HCT116 (cell line): ENCODE measurements around the gene BSCL2. TPM values are rescaled to one million over a fixed set of nuclear protein-coding genes. Genes with fewer than 3 reads are reported as not detected.
"Not testable (repeated sequence)": the region's sequence is repeated elsewhere in the genome, so short reads cannot be mapped to it uniquely, and the experiment has no call there.

ENCODE experiments used
- ATAC-seq: fragments of 200-7000 bp; cut with Tn5 transposase; 2 replicates; pipeline ENCODE4 v1.9.1; 2020; ENCODE audit warnings: mild to moderate bottlenecking, moderate library complexity
- BruUV-seq: library from RNA; stranded (reverse); fragments of 400-500 nt; replicated peaks from 2 replicates; lab custom pipeline; 2021; lab: Mats Ljungman, UMichigan
- CTCF ChIA-PET: fragments of 300-600 bp; sonication (Branson Sonifier 250); formaldehyde crosslinking; loops from one replicate; lab custom pipeline; 2021; ENCODE audit warnings: antibody characterized with exemption; lab: Charles Lee
- POLR2A ChIA-PET: fragments of 300-600, 350-600 bp; sonication (Branson Sonifier 250); formaldehyde crosslinking; loops from one replicate; lab custom pipeline; 2021; ENCODE audit warnings: antibody characterized with exemption; lab: Charles Lee
- RAD21 ChIA-PET, 2 experiments: fragments of 300-600 bp; sonication (Branson Sonifier 250); formaldehyde crosslinking; loops; one replicate each; lab custom pipeline; 2023; ENCODE audit warnings: low total read pairs in 2 of 2; ENCODE audit not compliant: uncharacterized antibody in 2 of 2, unreplicated experiment in 2 of 2, low non-redundant PET in 1 of 2; lab: Charles Lee
- DNase-seq: peaks from one replicate; pipeline ENCODE4 v3.0.0-alpha.2; 2010; ENCODE audit warnings: low read depth, low spot score
- H2AFZ ChIP-seq: fragments of 200-600 bp; shearing (Covaris generic), sonication (generic); 2 replicates; pipeline ENCODE4 v1.6.1; 2017; ENCODE audit warnings: low read depth, mixed run types, mixed read lengths, antibody characterized with exemption, low read length; ENCODE audit not compliant: poor library complexity, severe bottlenecking
- H3K27ac ChIP-seq: 2 replicates; pipeline ENCODE4 v1.5.1; 2012; ENCODE audit warnings: low read depth, low read length
- H3K27me3 ChIP-seq: fragments of 200-600 bp; sonication (generic); 2 replicates; pipeline ENCODE4 v1.6.1; 2016; ENCODE audit warnings: mixed run types, low read length, mixed read lengths; ENCODE audit not compliant: insufficient read depth
- H3K36me3 ChIP-seq, 2 experiments: fragments of 200-500 bp in 1 of 2; fragments of 200-600 bp in 1 of 2; sonication (Bioruptor generic) in 1 of 2; sonication (generic) in 1 of 2; 2 replicates each; pipeline versions ENCODE4 v1.5.1 to v1.6.1; 2014 to 2016; ENCODE audit warnings: low read length in 2 of 2, inconsistent platforms in 1 of 2, mixed read lengths in 1 of 2, mixed run types in 1 of 2; ENCODE audit not compliant: insufficient read depth in 2 of 2, control insufficient read depth in 1 of 2
- H3K4me1 ChIP-seq, 2 experiments: fragments of 200-600 bp in 1 of 2; sonication (generic) in 1 of 2; 2 replicates each; pipeline versions ENCODE4 v1.5.1 to v1.6.1; 2012 to 2017; ENCODE audit warnings: low read length in 2 of 2, inconsistent platforms in 1 of 2, mild to moderate bottlenecking in 1 of 2, mixed read lengths in 1 of 2, mixed run types in 1 of 2, moderate library complexity in 1 of 2; ENCODE audit not compliant: insufficient read depth in 2 of 2, control insufficient read depth in 1 of 2
- H3K4me2 ChIP-seq: fragments of 200-600 bp; sonication (generic); 2 replicates; pipeline ENCODE4 v1.6.1; 2017; ENCODE audit warnings: mixed run types, low read length, mixed read lengths
- H3K4me3 ChIP-seq, 2 experiments: fragments of 200-600 bp in 1 of 2; sonication (generic) in 1 of 2; replicated peaks in 1 of 2; 2 replicates each; pipeline ENCODE4 v1.5.1; 2011 to 2016; ENCODE audit warnings: low read length in 2 of 2, control low read depth in 1 of 2, low read depth in 1 of 2, mild to moderate bottlenecking in 1 of 2, mixed read lengths in 1 of 2, mixed run types in 1 of 2
- H3K79me2 ChIP-seq: fragments of 200-600 bp; sonication (generic); 2 replicates; pipeline ENCODE4 v1.6.1; 2017; ENCODE audit warnings: mild to moderate bottlenecking, mixed run types, low read length, moderate library complexity, mixed read lengths; ENCODE audit not compliant: insufficient read depth
- H3K9ac ChIP-seq: fragments of 200-600 bp; sonication (generic); 2 replicates; pipeline ENCODE4 v1.6.1; 2016; ENCODE audit warnings: low read length, mixed read lengths
- H3K9me2 ChIP-seq: fragments of 200-600 bp; sonication (generic), shearing (Covaris generic); 2 replicates; pipeline ENCODE4 v1.6.1; 2017; ENCODE audit warnings: mixed run types, mild to moderate bottlenecking, moderate library complexity; ENCODE audit not compliant: insufficient read depth
- H3K9me3 ChIP-seq, 2 experiments: fragments of 200-500 bp in 1 of 2; fragments of 200-600 bp in 1 of 2; sonication (Bioruptor generic) in 1 of 2; sonication (generic) in 1 of 2; 2 replicates each; pipeline ENCODE4 v1.6.1; 2014 to 2017; ENCODE audit warnings: low read length in 2 of 2, mixed read lengths in 2 of 2, inconsistent platforms in 1 of 2, low read depth in 1 of 2, mild to moderate bottlenecking in 1 of 2, mixed run types in 1 of 2, moderate library complexity in 1 of 2; ENCODE audit not compliant: control insufficient read depth in 1 of 2, insufficient read depth in 1 of 2
- H4K20me1 ChIP-seq: fragments of 200-600 bp; sonication (generic), shearing (Covaris generic); 2 replicates; pipeline ENCODE4 v1.6.1; 2017; ENCODE audit warnings: mixed run types, mild to moderate bottlenecking, moderate library complexity; ENCODE audit not compliant: insufficient read depth
- EGR1 ChIP-seq: IDR thresholded peaks from 2 replicates; pipeline ENCODE4 v1.6.1; 2012; ENCODE audit warnings: low read depth
- JUND ChIP-seq: IDR thresholded peaks from 2 replicates; pipeline ENCODE4 v1.6.1; 2012
- RAD21 ChIP-seq: IDR thresholded peaks from 2 replicates; pipeline ENCODE4 v1.6.1; 2012; ENCODE audit warnings: low read depth, mild to moderate bottlenecking
- intact Hi-C: fragments of 100-400 bp; cut with micrococcal nuclease; formaldehyde crosslinking; loops from 2 replicates; pipeline ENCODE4 v1.10.0; 2022
- total RNA-seq: library from RNA; stranded (reverse); gene quantifications from one replicate; pipeline ENCODE4 v1.2.1, GENCODE V29; 2021; ENCODE audit not compliant: unreplicated experiment
- TF ChIP-seq, protein P1 (sequence below), 3 experiments: fragments of 200-600 bp in 1 of 3; sonication (generic) in 1 of 3; IDR thresholded peaks in 2 of 3; conservative IDR thresholded peaks in 1 of 3; 2 replicates each; pipeline ENCODE4 v1.5.1; 2012 to 2017; ENCODE audit warnings: low read depth in 2 of 3, low read length in 2 of 3, antibody characterized with exemption in 1 of 3, borderline replicate concordance in 1 of 3, control low read depth in 1 of 3, mild to moderate bottlenecking in 1 of 3, mixed read lengths in 1 of 3, mixed run types in 1 of 3, moderate library complexity in 1 of 3; ENCODE audit not compliant: insufficient read depth in 1 of 3

BSCL2 gene
- total RNA-seq, 1 experiment from 2014 or later = 62.0 TPM

DNA sequence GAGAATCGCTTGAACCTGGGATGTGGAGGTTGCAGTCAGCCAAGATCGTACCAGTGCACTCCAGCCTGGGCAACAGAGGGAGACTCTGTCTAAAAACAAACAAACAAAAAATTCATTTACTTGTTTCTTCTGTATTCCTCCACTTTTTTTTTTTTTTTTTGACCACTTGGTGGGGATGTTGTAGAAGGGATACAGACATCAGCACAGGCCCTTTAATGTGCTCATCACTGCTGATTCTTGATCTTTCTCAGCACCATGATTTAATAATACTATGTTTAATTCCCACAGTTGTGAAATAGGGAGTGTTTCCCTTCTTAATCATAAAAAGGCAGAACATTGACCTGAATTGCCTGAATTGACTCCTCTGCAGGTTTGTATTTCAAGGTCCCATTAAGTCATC is 25.6 kb upstream of the BSCL2 start:
- Histone ChIP-seq H3K27me3 (no peaks in the 10 kb centered on the region), H3K9me3 (no peaks in the 10 kb centered on the region), H3K36me3 (peaks cover 9 to 17% of the 10 kb centered on the region in 2 experiments), H3K27ac (no peak overlapping the region), H3K9me2 (no peaks in the 10 kb centered on the region), H3K4me2 (no peak overlapping the region), H3K79me2 (peaks cover 45% of the 10 kb centered on the region), H3K9ac (no peak overlapping the region), H3K4me3 (no peak overlapping the region), H3K4me1 (peaks cover 6 to 10% of the 10 kb centered on the region in 2 experiments; a peak in 3 of 4 replicates), H4K20me1 (no peaks in the 10 kb centered on the region), H2AFZ (no peak overlapping the region)
- ATAC-seq (no peak), DNase-seq (no peak)
- ChIA-PET POLR2A (no interaction called here), RAD21 (no interaction called here), CTCF (no interaction called here)
- no TSS peak for BruUV-seq
- intact Hi-C loops = loop anchor here (1.0 to 2.0 kb wide), 3 partner anchors 36 to 130 kb away; partner anchors contain the start of gene TMEM179B
- TF ChIP-seq, protein P1, sequence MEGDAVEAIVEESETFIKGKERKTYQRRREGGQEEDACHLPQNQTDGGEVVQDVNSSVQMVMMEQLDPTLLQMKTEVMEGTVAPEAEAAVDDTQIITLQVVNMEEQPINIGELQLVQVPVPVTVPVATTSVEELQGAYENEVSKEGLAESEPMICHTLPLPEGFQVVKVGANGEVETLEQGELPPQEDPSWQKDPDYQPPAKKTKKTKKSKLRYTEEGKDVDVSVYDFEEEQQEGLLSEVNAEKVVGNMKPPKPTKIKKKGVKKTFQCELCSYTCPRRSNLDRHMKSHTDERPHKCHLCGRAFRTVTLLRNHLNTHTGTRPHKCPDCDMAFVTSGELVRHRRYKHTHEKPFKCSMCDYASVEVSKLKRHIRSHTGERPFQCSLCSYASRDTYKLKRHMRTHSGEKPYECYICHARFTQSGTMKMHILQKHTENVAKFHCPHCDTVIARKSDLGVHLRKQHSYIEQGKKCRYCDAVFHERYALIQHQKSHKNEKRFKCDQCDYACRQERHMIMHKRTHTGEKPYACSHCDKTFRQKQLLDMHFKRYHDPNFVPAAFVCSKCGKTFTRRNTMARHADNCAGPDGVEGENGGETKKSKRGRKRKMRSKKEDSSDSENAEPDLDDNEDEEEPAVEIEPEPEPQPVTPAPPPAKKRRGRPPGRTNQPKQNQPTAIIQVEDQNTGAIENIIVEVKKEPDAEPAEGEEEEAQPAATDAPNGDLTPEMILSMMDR (IDR thresholded peaks at IDR 0.05 in 2 of 3, conservative IDR thresholded peaks at IDR 0.05 in 1 of 3; ENCODE audit: borderline replicate concordance in 1 of 3, insufficient read depth in 1 of 3, low read depth in 2 of 3, low read length in 2 of 3) = peak; percentile 21 to 59 (median 33); a peak in 4 of 6 replicates
- no peak for TF ChIP-seq EGR1
- no peak for TF ChIP-seq JUND
- peak; percentile 65 for TF ChIP-seq RAD21

DNA sequence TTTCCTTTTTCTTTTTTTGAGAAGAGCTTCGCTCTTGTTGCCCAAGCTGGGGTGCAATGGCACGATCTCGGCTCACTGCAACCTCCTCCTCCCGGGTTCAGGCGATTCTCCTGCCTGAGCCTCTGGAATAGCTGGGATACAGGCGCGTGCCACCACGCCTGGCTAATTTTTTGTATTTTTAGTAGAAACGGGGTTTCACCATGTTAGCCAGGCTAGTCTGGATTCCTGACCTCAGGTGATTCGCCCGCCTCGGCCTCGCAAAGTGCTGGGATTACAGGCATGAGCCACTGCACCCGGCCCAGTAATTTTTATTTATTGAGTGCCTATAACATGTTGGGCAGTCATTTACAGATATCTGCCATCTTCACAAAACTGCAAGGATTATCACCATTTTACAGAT is 22.9 kb upstream of the BSCL2 start:
- CTCF ChIA-PET = interaction anchor here (0.7 kb wide), 1 partner anchor 40 kb away, joined by 3 read pairs; no protein-coding TSS in a partner anchor

More for the DNA sequence above, 22.9 kb upstream of the BSCL2 start:
- Histone ChIP-seq H3K9ac (peak overlapping the region; percentile 93; the same call in 1 of the 2 replicates), H3K79me2 (peaks cover 59% of the 10 kb centered on the region), H3K4me2 (peak overlapping the region; percentile 100), H3K4me3 (peak overlapping the region; percentile 98 to 100; a peak in 3 of 4 replicates), H3K4me1 (peaks cover 11 to 21% of the 10 kb centered on the region in 2 experiments; a peak in 3 of 4 replicates), H3K36me3 (peaks cover 8 to 10% of the 10 kb centered on the region in 2 experiments; a peak in 2 of 4 replicates)
- H3K9me2 ChIP-seq, H3K27me3 ChIP-seq, intact Hi-C loops, H2AFZ ChIP-seq, BruUV-seq, H3K9me3 ChIP-seq, DNase-seq, RAD21 ChIA-PET, ATAC-seq, H4K20me1 ChIP-seq, H3K27ac ChIP-seq: not testable (repeated sequence)
- POLR2A ChIA-PET = interaction anchor here (0.6 to 4.3 kb wide), 3 partner anchors 56 to 111 kb away, joined by 3 to 59 read pairs (median 5); no protein-coding TSS in a partner anchor
